Heart left ventricle (tissue), 16 donors: Measurements from ENCODE around the gene SLC22A23. TPM values are rescaled to one million over a fixed set of nuclear protein-coding genes. Genes with fewer than 3 reads are reported as not detected.
A peak's percentile ranks its signal among the peaks of the same experiment; 100 is the strongest.

Experiments used
- ATAC-seq, 4 donors: fragments of 200-7000 bp; cut with Tn5 transposase; one replicate each; pipeline ENCODE4 v1.9.1; 2020 to 2022; ENCODE audit warnings: moderate library complexity in 4 of 4, mild to moderate bottlenecking in 3 of 4, moderate number of reproducible peaks in 1 of 4
- DNase-seq, 5 donors: peaks; one replicate each; pipeline ENCODE4 v3.0.0-alpha.2; 2020
- H3K27ac ChIP-seq, 12 donors: fragments of 200-600 bp; sonication (generic) in 4 of 12; one replicate each; pipeline versions ENCODE4 v1.5.0 to v1.8.0; 2016 to 2022; ENCODE audit warnings: mild to moderate bottlenecking in 2 of 12
- H3K27me3 ChIP-seq, 9 donors: fragments of 200-600 bp; sonication (generic) in 2 of 9; one replicate each; pipeline versions ENCODE4 v1.5.1 to v1.8.0; 2016 to 2022; ENCODE audit warnings: mild to moderate bottlenecking in 3 of 9
- H3K36me3 ChIP-seq, 9 donors: fragments of 200-600 bp; sonication (generic) in 2 of 9; one replicate each; pipeline versions ENCODE4 v1.5.0 to v1.8.0; 2018 to 2022; ENCODE audit warnings: mild to moderate bottlenecking in 2 of 9
- H3K4me1 ChIP-seq, 12 donors: fragments of 200-600 bp; sonication (generic) in 4 of 12; one replicate each; pipeline versions ENCODE4 v1.5.0 to v1.8.0; 2016 to 2022; ENCODE audit warnings: mild to moderate bottlenecking in 3 of 12
- H3K4me3 ChIP-seq, 12 donors: fragments of 200-600 bp; sonication (generic) in 4 of 12; one replicate each; pipeline versions ENCODE4 v1.5.0 to v1.8.0; 2017 to 2022; ENCODE audit warnings: mild to moderate bottlenecking in 9 of 12, moderate library complexity in 4 of 12
- H3K9me3 ChIP-seq, 12 donors: fragments of 200-600 bp; sonication (generic) in 4 of 12; one replicate each; pipeline versions ENCODE4 v1.5.0 to v1.8.0; 2016 to 2022; ENCODE audit warnings: mild to moderate bottlenecking in 1 of 12
- POLR2A ChIP-seq, 2 donors: fragments of 450-650 bp; IDR thresholded peaks; one replicate each; pipeline ENCODE4 v1.6.1; 2017; ENCODE audit warnings: antibody characterized with exemption in 2 of 2, mild to moderate bottlenecking in 2 of 2, moderate library complexity in 2 of 2
- WGBS, 4 donors: extraction: QIAGEN DNeasy Blood & Tissue Kit in 2 of 4; methylation state at CpG; one replicate each; pipeline versions ENCODE4 v1.1.5 to v1.1.7; 2013 to 2018; 5-methylcytosine and 5-hydroxymethylcytosine counted together
- intact Hi-C, 10 donors: fragments of 100-400 bp; cut with DNase I; formaldehyde crosslinking; loops; one replicate each; pipeline versions ENCODE4 v1.11.1 to v1.14.2; 2022
- polyA plus RNA-seq, 2 donors: library from polyadenylated mRNA; stranded (reverse); fragments of 200-250 nt; gene quantifications; one replicate each; pipeline ENCODE4 v1.2.3, GENCODE V29; 2013
- total RNA-seq, 9 donors: library from RNA; depleted of rRNA in 2 of 9; stranded (reverse); fragments of >200 nt in 2 of 9; fragmentation: NEBNext Ultra II Directional in 3 of 9; extraction: Animal tissue kit (Norgen Biotek cat#: 25700) in 3 of 9; gene quantifications; one replicate each; pipeline versions ENCODE4 v1.1.0 to v1.2.4, GENCODE V29; 2016 to 2023
- TF ChIP-seq, protein P1 (sequence below), 12 donors: fragments of 200-600 bp; sonication (generic) in 4 of 12; IDR thresholded peaks; one replicate each; pipeline versions ENCODE4 v1.5.0 to v1.8.0; 2018 to 2022; ENCODE audit warnings: antibody characterized with exemption in 12 of 12, mild to moderate bottlenecking in 5 of 12
- donor health status: ischemic (EF 13 %, LVEDD 7.1; RV severe dilation, severe dysfunction).
- donor health status: healthy with polysubstance abuse.
- donor health status: DM: no; HTN: yes; CAD: no.
- donor health status: DM: no; HTN: no; CAD: no.
- donor health status: ischemic (EF 25% LVEDD 6.9; RV normal size, moderate dysfunction).
- donor health status: ischemic (EF 25% LVEDD 5.7; RV mildly dilated, moderate dysfunction).
- donor health status: healthy.
- donor health status: DM: yes; HTN: yes; CAD: no.
- donor health status: ischemic (EF 35%, LVEDD 5.7; RV mildly dilated, moderate dysfunction).
- donor health status: nonischemic (EF 11% LVEDD 7.7; RV severe dilation, severe dysfunction).
- donor health status: DM: yes; HTN: yes; CAD: no.
- donor health status: PGD.
- donor health status: ischemic (EF 29% LVEDD 5.4; RV normal size, mild dysfunction).
- donor health status: nonischemic (EF 23%, LVEDD 6.1; RV moderate dilation, normal function).

The SLC22A23 gene
- total and polyA plus RNA-seq, 11 donors, result 2.9 to 12.4 (median 5.2) TPM

DNA sequence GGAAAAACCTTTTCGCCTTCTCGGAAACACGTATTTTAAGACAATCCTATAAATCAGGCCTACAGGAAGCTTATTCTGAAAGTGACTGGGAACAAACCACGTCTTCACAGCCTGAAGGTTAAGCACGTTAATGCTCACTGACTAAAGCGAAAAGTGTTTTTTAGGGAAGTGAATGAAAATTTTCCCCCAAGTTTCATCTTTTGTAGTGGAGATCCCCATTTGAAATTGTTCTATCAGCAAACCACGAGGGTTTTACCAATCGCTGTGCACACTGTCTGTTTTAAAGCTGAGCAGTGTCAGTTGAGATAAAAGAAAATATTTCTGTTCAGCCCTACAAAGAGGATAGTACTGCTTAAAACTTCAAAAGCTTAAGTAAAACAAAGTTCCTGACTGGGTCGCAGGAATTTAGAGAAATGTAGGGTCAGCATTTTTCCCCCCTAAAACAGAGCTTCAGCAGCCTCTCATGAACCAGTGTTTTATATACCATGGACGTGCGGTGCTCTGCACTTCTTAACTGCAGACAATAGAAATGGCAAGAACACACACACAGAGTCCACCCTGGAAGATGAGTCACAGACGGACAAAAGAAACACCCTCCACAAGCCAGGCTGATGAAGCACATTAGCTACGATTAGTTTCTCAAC, 34.9 kb downstream of the SLC22A23 start:
- no peak overlapping the region for H3K27ac ChIP-seq
- H3K4me3 ChIP-seq, result no peak overlapping the region
- intact Hi-C loops, result no loop called here
- H3K36me3 ChIP-seq, result no peaks in the 10 kb centered on the region
- DNase-seq (no peak), ATAC-seq (peak in 2 of 4 donors; percentile 32 to 48)
- peaks cover 0 to 6% (median under 1%) of the 10 kb centered on the region in 12 donors for H3K4me1 ChIP-seq
- H3K9me3 ChIP-seq, result no peaks in the 10 kb centered on the region
- no peaks in the 10 kb centered on the region for H3K27me3 ChIP-seq
- TF ChIP-seq, protein P1, sequence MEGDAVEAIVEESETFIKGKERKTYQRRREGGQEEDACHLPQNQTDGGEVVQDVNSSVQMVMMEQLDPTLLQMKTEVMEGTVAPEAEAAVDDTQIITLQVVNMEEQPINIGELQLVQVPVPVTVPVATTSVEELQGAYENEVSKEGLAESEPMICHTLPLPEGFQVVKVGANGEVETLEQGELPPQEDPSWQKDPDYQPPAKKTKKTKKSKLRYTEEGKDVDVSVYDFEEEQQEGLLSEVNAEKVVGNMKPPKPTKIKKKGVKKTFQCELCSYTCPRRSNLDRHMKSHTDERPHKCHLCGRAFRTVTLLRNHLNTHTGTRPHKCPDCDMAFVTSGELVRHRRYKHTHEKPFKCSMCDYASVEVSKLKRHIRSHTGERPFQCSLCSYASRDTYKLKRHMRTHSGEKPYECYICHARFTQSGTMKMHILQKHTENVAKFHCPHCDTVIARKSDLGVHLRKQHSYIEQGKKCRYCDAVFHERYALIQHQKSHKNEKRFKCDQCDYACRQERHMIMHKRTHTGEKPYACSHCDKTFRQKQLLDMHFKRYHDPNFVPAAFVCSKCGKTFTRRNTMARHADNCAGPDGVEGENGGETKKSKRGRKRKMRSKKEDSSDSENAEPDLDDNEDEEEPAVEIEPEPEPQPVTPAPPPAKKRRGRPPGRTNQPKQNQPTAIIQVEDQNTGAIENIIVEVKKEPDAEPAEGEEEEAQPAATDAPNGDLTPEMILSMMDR (IDR thresholded peaks at IDR 0.05), result no peak
- no peak for TF ChIP-seq POLR2A (IDR thresholded peaks at IDR 0.05)
- 67 to 78% (median 76%) methylated on average over 13 of the region's 13 CpGs for WGBS, 4 donors

DNA sequence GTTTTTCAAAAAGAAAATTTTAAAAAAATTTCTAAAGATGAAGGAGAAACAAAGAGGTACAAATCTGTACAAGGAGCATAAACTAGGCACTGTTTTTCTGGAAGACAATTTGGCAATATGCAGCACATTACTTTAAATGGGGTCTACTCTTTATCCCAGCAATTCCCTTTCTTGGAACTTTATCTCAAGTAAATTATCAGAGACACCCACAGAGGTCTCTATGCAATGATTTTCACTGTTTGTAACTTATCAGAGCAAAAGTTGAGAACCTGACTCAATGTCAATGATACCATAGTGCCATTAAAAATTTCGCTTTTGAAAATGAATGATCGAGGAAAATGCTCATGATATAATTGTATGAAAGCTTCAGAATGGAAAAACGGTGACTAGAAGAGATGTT, 35.7 kb downstream of the SLC22A23 start:
- TF ChIP-seq, protein P1 (IDR thresholded peaks at IDR 0.05), result no peak
- no peak for TF ChIP-seq POLR2A (IDR thresholded peaks at IDR 0.05)
- no peak for ATAC-seq
- Histone ChIP-seq H3K4me1 (peaks cover 0 to 5% (median 0%) of the 10 kb centered on the region in 12 donors), H3K27me3 (no peaks in the 10 kb centered on the region), H3K4me3 (no peak overlapping the region), H3K36me3 (no peaks in the 10 kb centered on the region), H3K9me3 (no peaks in the 10 kb centered on the region), H3K27ac (no peak overlapping the region)
- 92 to 93% (median 93%) methylated on average over 3 of the region's 3 CpGs for WGBS, 4 donors
- intact Hi-C loops, result no loop called here
- DNase-seq, result no peak

DNA sequence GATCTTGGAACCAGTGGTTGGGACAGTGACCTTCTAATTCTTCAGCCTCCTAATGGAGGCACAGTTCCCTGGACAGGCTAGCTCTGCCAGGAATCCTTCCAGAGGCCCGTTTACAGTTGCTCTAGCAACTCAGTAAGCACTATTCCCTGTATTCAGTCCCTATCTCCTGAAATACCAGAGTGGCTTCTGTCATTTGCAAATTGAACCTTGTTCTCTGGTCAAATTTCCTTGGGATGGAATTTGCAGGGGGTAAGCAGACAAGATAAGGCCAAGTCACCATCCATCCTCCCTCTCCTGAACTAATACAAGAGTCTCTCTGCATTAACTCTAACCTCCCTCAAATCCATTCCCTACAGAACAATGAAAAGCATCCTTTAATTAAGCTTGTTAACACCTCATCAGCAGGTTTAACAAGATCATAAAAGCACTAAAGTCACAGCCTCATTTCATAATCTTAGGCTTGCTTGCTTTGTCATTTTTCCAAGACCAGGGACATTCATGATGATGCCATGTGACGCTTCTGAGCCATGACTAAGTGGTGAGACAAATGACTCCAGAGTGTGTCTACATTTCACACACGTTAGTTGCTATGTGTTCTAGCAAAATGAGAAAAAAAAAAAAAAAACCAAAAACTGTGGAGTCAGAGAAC, 37.1 kb downstream of the SLC22A23 start:
- 55 to 67% (median 64%) methylated on average over 3 of the region's 3 CpGs for WGBS, 4 donors
- ATAC-seq (peak in 3 of 4 donors; percentile 16 to 76 (median 67)), DNase-seq (no peak)
- no peaks in the 10 kb centered on the region for H3K9me3 ChIP-seq
- peaks cover 0 to 5% (median 0%) of the 10 kb centered on the region in 12 donors for H3K4me1 ChIP-seq
- no peaks in the 10 kb centered on the region for H3K36me3 ChIP-seq
- intact Hi-C loops, result loop anchor here in 3 of 10 donors (10.0 kb wide), 1 partner anchor 315 kb away; no protein-coding TSS in a partner anchor
- no peak overlapping the region for H3K27ac ChIP-seq
- TF ChIP-seq, protein P1 (IDR thresholded peaks at IDR 0.05), result no peak
- no peak for TF ChIP-seq POLR2A (IDR thresholded peaks at IDR 0.05)
- no peaks in the 10 kb centered on the region for H3K27me3 ChIP-seq
- H3K4me3 ChIP-seq, result no peak overlapping the region

DNA sequence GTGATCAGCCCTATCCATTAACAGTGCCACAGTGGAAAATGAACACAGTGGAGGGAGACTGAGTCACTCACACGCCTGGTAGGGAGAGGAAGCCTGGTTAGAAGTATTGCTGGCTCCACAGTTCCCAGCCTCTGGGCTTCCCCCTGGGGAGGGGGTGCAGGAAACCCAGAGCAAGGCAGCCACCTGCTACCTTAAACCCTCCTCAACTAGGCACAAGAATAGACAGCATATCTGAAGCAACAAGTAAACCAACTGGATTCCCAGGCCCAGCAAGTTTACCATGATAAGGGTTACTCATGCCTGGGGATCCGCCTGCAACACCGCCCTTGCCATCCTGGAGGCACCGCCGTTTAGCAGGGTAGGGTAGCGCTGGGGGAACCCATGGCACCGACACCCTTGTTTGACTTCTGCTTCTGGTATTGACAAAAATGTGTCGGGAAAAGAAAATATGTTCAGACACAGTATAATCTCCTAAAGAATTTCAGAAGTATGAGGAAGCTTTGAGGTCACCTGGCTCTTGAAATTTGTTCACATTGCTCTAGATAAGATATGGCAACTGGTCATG, 38.3 kb downstream of the SLC22A23 start:
- intact Hi-C loops, result loop anchor here in 3 of 10 donors (10.0 kb wide), 1 partner anchor 316 kb away; no protein-coding TSS in a partner anchor
- Histone ChIP-seq H3K4me3 (no peak overlapping the region), H3K4me1 (peaks cover 0 to 5% (median 0%) of the 10 kb centered on the region in 12 donors), H3K27ac (no peak overlapping the region), H3K27me3 (no peaks in the 10 kb centered on the region), H3K36me3 (no peaks in the 10 kb centered on the region), H3K9me3 (no peaks in the 10 kb centered on the region)
- ATAC-seq (no peak), DNase-seq (no peak)
- 87 to 92% (median 90%) methylated on average over 8 of the region's 8 CpGs for WGBS, 4 donors
- TF ChIP-seq, protein P1 (IDR thresholded peaks at IDR 0.05), result no peak
- TF ChIP-seq POLR2A (IDR thresholded peaks at IDR 0.05), result no peak
